Regular cardiac myocyte (primary cell): ENCODE data around the gene MPI. TPM values are rescaled to one million over a fixed set of nuclear protein-coding genes. Genes with fewer than 3 reads are reported as not detected.

Source experiments
- total RNA-seq: library from RNA; depleted of rRNA; stranded (reverse); fragments of >200 nt; gene quantifications from 2 replicates; pipeline ENCODE4 v1.2.3, GENCODE V29; 2014

MPI gene
- total RNA-seq, result 63.1 and 73.9 TPM in 2 replicates

GRCh38 chr15:74889883-74890664, at the start of gene MPI:
TSS of gene MPI (plus strand) at chr15:74890042. CDS start at chr15:74890074, 32 bp downstream.

GRCh38 chr15:74842581-74843444, 47.0 kb upstream of the MPI start, which contains the start of gene ULK3:
TSS of gene ULK3 (minus strand) at chr15:74843156. CDS start at chr15:74843105, 51 bp downstream.

DNA sequence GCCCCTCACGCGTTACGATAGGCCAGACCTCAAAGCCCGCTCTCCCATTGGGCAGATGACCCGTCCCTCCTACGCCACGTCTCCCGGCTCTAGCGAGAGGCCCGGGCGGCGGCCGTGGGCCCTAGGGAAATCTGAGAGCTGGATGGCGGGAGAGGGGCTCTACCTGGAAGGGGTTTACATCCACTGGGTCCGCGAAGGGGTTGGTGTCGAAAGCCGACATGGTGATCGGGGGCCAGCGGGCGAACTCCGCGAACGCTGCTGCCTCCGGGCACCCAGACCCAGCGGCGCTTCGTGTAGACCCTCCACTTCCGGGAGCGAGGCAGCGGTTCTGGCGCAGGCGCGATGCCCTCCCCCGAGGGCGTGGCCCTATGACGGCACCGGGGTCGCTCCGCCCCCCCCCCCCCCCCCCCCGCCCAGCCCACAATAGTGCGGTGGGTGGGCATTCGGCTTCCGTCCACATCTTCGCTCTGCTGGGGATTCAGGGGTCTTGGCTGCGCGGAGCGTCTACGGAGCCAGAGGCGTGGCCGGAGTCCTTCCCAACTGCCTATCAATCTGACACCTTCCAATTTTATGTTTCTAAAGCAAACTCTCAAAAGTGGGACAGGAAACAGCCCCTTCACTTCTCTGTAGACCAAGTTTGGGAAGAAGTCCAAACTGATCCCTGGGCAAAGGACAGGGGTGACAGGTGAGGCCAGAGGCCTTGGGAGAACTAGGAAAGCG, 16.6 kb upstream of the MPI start, which contains the start of gene SCAMP2:
Gene SCAMP2 (minus strand): TSS at position 330 of the 720 bp plus-strand sequence. CDS start 110 bp downstream, at position 220.

DNA sequence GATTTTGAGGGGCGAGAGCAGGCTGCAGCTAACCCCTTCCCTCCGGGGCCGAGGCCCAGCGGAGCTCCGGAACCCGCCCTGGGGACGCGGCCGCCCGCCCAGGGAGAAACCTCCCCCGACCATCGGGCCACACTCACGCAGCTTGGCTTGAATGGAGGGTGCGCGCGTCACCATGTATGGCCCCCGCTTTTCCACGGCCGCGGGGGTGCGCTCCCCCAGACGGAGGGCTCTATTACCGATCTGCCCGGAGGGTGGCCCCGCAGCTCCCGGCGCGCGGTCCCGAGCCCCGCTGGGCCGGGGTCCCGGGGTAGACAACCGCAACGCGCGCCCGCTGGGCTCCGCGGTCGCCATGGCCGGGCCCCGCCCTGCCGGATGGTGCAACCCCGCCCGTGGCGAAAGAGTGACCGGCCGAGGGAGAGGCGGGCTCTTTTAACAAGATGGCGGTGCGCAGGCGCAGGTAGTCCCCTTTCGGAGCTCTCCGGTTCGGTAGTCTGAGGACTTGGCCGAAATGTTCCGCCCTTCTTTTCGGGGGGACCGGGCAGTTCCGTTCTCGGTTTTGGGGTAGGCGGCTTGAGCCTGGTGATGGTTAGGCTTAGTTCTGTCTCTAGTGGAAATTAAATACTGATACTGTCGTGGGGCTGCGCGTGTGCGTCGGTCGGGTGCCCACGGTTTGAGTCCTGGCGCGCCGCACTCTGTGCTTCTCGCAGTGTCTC, 16.8 kb downstream of the MPI start, which contains the start of gene FAM219B:
Gene FAM219B (minus strand): TSS at position 402 of the 713 bp plus-strand sequence. CDS start 51 bp downstream, at position 351.

GRCh38 chr15:74937590-74938371, 47.9 kb downstream of the MPI start, which contains the start of gene COX5A:
TSS of gene COX5A (minus strand) at chr15:74938073. CDS start at chr15:74938014, 59 bp downstream.

Other genes with a start within 250 kb of the MPI start
- 13.5 and 21.5 TPM in 2 replicates for gene EDC3, start 194.0 kb upstream of the MPI start, total RNA-seq
- 0.19 and 2.5 TPM in 2 replicates for gene CYP1A1, start 164.5 kb upstream of the MPI start, total RNA-seq
- gene CYP1A2, start 141.2 kb upstream of the MPI start, total RNA-seq, result not detected in 2 replicates
- 12.1 and 30.5 TPM in 2 replicates for gene CSK, start 108.0 kb upstream of the MPI start, total RNA-seq
- not detected in 2 replicates for gene LMAN1L, start 77.2 kb upstream of the MPI start, total RNA-seq
- gene CPLX3, start 63.4 kb upstream of the MPI start, total RNA-seq, result not detected in 2 replicates
- gene ULK3, start 46.9 kb upstream of the MPI start, total RNA-seq, result 13.5 and 16.3 TPM in 2 replicates
- gene SCAMP2, start 16.7 kb upstream of the MPI start, total RNA-seq, result 20.9 and 39.1 TPM in 2 replicates
- gene FAM219B, start 16.8 kb downstream of the MPI start, total RNA-seq, result 26.3 and 72.2 TPM in 2 replicates
- 24.8 and 61.7 TPM in 2 replicates for gene COX5A, start 48.0 kb downstream of the MPI start, total RNA-seq
- 13.4 and 14.1 TPM in 2 replicates for gene RPP25, start 66.7 kb downstream of the MPI start, total RNA-seq
- 2.3 and 4.0 TPM in 2 replicates for gene SCAMP5, start 105.5 kb downstream of the MPI start, total RNA-seq
- gene PPCDC, start 133.5 kb downstream of the MPI start, total RNA-seq, result 9.0 and 11.5 TPM in 2 replicates